ENCODE measurements around the gene ATP10A.
A peak's percentile ranks its signal among the peaks of the same experiment; 100 is the strongest.
"Not testable (repeated sequence)": the region's sequence is repeated elsewhere in the genome, so short reads cannot be mapped to it uniquely, and the experiment has no call there.

Gene ATP10A

GRCh38 chr15:25777037-25777436 is 86.1 kb downstream of the ATP10A start:
- no peak overlapping the region for H3K4me3 ChIP-seq (ENCODE audit: low read depth, low read length)
- TF ChIP-seq CTCF (IDR thresholded peaks at IDR 0.05; ENCODE audit: low read depth, low read length) = no peak

- H3K4me3 ChIP-seq (ENCODE audit: low read depth, low read length) = no peak overlapping the region
- no peak for TF ChIP-seq CTCF (IDR thresholded peaks at IDR 0.05; ENCODE audit: low read depth, low read length)
These were observed 86.9 kb downstream of the ATP10A start for GRCh38 chr15:25776071-25776746.

GRCh38 chr15:25775317-25775912 is 87.7 kb downstream of the ATP10A start:
- no peak for TF ChIP-seq CTCF (IDR thresholded peaks at IDR 0.05; ENCODE audit: low read depth, low read length)
- peak overlapping the region; percentile 3 for H3K4me3 ChIP-seq (ENCODE audit: low read depth, low read length)

- H3K4me3 ChIP-seq (ENCODE audit: low read depth, low read length) = no peak overlapping the region; the same call in 1 of the 2 replicates
- no peak for TF ChIP-seq CTCF (IDR thresholded peaks at IDR 0.05; ENCODE audit: low read depth, low read length)
These were observed 88.3 kb downstream of the ATP10A start for GRCh38 chr15:25774871-25775270.

GRCh38 chr15:25773248-25773647 is 89.9 kb downstream of the ATP10A start:
- H3K4me3 ChIP-seq (ENCODE audit: low read depth, low read length) = no peak overlapping the region
- no peak for TF ChIP-seq CTCF (IDR thresholded peaks at IDR 0.05; ENCODE audit: low read depth, low read length)

GRCh38 chr15:25772500-25772899 is 90.6 kb downstream of the ATP10A start:
- TF ChIP-seq CTCF (IDR thresholded peaks at IDR 0.05; ENCODE audit: low read depth, low read length) = no peak
- H3K4me3 ChIP-seq (ENCODE audit: low read depth, low read length) = no peak overlapping the region

GRCh38 chr15:25771736-25772135 is 91.4 kb downstream of the ATP10A start:
- not testable (repeated sequence) for H3K4me3 ChIP-seq (ENCODE audit: low read depth, low read length)

GRCh38 chr15:25771338-25771706 is 91.8 kb downstream of the ATP10A start:
- no peak for TF ChIP-seq CTCF (IDR thresholded peaks at IDR 0.05; ENCODE audit: low read depth, low read length)
- no peak overlapping the region for H3K4me3 ChIP-seq (ENCODE audit: low read depth, low read length)
